ENCODE data around the gene MTHFS.

The MTHFS gene

DNA sequence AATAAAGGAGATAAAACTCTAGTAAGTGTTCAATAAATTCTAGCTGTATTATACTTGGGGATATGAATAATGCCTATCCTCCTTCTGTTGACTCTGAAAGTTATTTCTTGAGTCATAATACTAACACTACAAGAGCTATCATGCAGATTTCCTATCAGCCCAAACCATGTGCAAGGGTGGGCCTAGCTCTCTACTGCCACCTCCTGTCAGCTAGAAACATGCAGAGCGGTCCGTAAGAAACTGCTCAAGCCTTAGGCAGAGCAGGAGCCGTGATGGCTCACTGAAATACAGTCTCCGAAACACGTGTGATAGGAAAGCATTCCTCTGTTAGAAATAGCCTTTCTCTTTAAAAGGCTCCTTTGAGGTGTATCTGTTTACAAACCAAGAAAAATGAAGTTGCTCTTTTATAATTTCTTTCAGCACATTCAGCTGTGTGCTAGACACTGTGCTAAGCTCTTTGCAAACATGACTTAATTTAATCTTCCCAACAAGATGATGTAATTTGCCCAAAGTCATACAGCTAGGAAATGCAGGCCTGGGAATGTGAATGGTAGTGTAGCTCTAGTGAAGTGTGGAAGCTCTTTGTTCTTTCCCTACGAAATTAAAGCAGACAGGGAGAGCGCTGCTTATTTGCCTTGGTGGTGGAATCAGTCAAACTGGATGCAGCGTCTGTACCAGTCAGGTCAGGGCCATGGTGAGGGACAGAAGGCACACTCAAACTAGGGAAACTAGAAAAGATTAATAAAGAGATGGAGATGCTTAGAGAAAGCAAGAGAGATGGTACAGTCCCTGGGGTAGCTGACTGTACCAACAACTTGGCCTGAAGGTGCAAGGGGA lies 43.1 kb downstream of the MTHFS start:
- TF ChIP-seq SIN3A (IDR thresholded peaks at IDR 0.05; ENCODE audit: borderline replicate concordance, insufficient read depth, low read length) (no peak), REST (IDR thresholded peaks at IDR 0.05; ENCODE audit: insufficient read depth in 1 of 2, low read depth in 2 of 2, low read length in 2 of 2) (no peak), TAF1 (IDR thresholded peaks at IDR 0.05; ENCODE audit: borderline replicate concordance, insufficient read depth, low read length) (no peak), POLR2AphosphoS5 (IDR thresholded peaks at IDR 0.05; ENCODE audit: low read depth, low read length) (no peak), FOXP2 (optimal IDR thresholded peaks at IDR 0.05; ENCODE audit: borderline replicate concordance, extremely low read depth, extremely low read length, insufficient read depth) (no peak)

GRCh38 chr15:79849789-79850188 lies 47.0 kb downstream of the MTHFS start:
- TF ChIP-seq REST (IDR thresholded peaks at IDR 0.05; ENCODE audit: insufficient read depth in 1 of 2, low read depth in 2 of 2, low read length in 2 of 2) (no peak), POLR2AphosphoS5 (IDR thresholded peaks at IDR 0.05; ENCODE audit: low read depth, low read length) (no peak), SIN3A (IDR thresholded peaks at IDR 0.05; ENCODE audit: borderline replicate concordance, insufficient read depth, low read length) (no peak), FOXP2 (optimal IDR thresholded peaks at IDR 0.05; ENCODE audit: borderline replicate concordance, extremely low read depth, extremely low read length, insufficient read depth) (no peak), TAF1 (IDR thresholded peaks at IDR 0.05; ENCODE audit: borderline replicate concordance, insufficient read depth, low read length) (no peak)

DNA sequence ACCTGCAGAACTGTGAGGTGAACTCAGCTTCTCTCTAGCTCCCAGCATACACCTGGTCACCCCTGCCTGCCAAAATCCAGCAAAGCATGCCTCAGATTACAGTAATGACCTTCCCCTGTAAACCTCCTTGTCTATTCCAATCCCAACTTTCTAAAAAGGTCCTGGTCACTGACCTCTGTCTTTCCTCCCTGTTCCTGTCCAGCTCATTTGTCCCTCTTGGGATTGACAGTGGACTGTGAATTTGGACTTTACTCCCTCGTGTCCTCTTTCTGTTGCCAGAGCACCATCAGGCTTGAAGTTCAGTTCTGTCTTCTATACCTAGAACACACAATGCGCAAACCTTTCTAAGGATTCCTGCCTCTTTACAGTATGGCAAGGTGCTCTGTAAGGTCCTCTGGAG lies 50.3 kb downstream of the MTHFS start:
- TF ChIP-seq FOXP2 (optimal IDR thresholded peaks at IDR 0.05; ENCODE audit: borderline replicate concordance, extremely low read depth, extremely low read length, insufficient read depth) (no peak), SIN3A (IDR thresholded peaks at IDR 0.05; ENCODE audit: borderline replicate concordance, insufficient read depth, low read length) (no peak), REST (IDR thresholded peaks at IDR 0.05; ENCODE audit: insufficient read depth in 1 of 2, low read depth in 2 of 2, low read length in 2 of 2) (no peak), TAF1 (IDR thresholded peaks at IDR 0.05; ENCODE audit: borderline replicate concordance, insufficient read depth, low read length) (no peak), POLR2AphosphoS5 (IDR thresholded peaks at IDR 0.05; ENCODE audit: low read depth, low read length) (no peak)

GRCh38 chr15:79844221-79844620 lies 52.6 kb downstream of the MTHFS start:
- no peak for TF ChIP-seq SIN3A (IDR thresholded peaks at IDR 0.05; ENCODE audit: borderline replicate concordance, insufficient read depth, low read length)
- no peak for TF ChIP-seq TAF1 (IDR thresholded peaks at IDR 0.05; ENCODE audit: borderline replicate concordance, insufficient read depth, low read length)
- TF ChIP-seq REST (IDR thresholded peaks at IDR 0.05; ENCODE audit: insufficient read depth in 1 of 2, low read depth in 2 of 2, low read length in 2 of 2) = no peak
- no peak for TF ChIP-seq FOXP2 (optimal IDR thresholded peaks at IDR 0.05; ENCODE audit: borderline replicate concordance, extremely low read depth, extremely low read length, insufficient read depth)
- TF ChIP-seq POLR2AphosphoS5 (IDR thresholded peaks at IDR 0.05; ENCODE audit: low read depth, low read length) = no peak
